HG02678 (cell line): ENCODE data around the gene OXGR1.
"Not testable (repeated sequence)": the region's sequence is repeated elsewhere in the genome, so short reads cannot be mapped to it uniquely, and the experiment has no call there.

Source experiments
- ATAC-seq: cut with Tn5 transposase; IDR thresholded peaks from one replicate; pipeline ENCODE4 v1.9.1; 2021; ENCODE audit warnings: mild to moderate bottlenecking, moderate library complexity; ENCODE audit not compliant: unreplicated experiment

Gene OXGR1

GRCh38 chr13:96994017-96994857 lies at the start of gene OXGR1:
Gene OXGR1 (minus strand): TSS chr13:96994476. CDS start chr13:96987759, 6,717 bp downstream.
- no peak for ATAC-seq

GRCh38 chr13:97043302-97043701 lies 49.0 kb upstream of the OXGR1 start:
- ATAC-seq = no peak

- ATAC-seq = no peak
These were observed 36.6 kb upstream of the OXGR1 start for GRCh38 chr13:97030705-97031452.

- ATAC-seq = peak; percentile 50
These were observed 34.4 kb upstream of the OXGR1 start for GRCh38 chr13:97028441-97029299.

GRCh38 chr13:97027162-97027554 lies 32.9 kb upstream of the OXGR1 start:
- no peak for ATAC-seq

GRCh38 chr13:97026531-97027161 lies 32.4 kb upstream of the OXGR1 start:
- ATAC-seq = no peak

GRCh38 chr13:97023812-97024211 lies 29.5 kb upstream of the OXGR1 start:
- not testable (repeated sequence) for ATAC-seq

GRCh38 chr13:97023117-97023516 lies 28.8 kb upstream of the OXGR1 start:
- ATAC-seq = no peak

- no peak for ATAC-seq
These were observed 27.0 kb upstream of the OXGR1 start for GRCh38 chr13:97021241-97021640.

- no peak for ATAC-seq
These were observed 26.5 kb upstream of the OXGR1 start for GRCh38 chr13:97020689-97021240.

- ATAC-seq = no peak
These were observed 25.9 kb upstream of the OXGR1 start for GRCh38 chr13:97020194-97020593.

GRCh38 chr13:97019236-97019635 lies 25.0 kb upstream of the OXGR1 start:
- ATAC-seq = no peak

GRCh38 chr13:97018029-97018819 lies 23.9 kb upstream of the OXGR1 start:
- ATAC-seq = peak; percentile 90

GRCh38 chr13:97017322-97017721 lies 23.0 kb upstream of the OXGR1 start:
- no peak for ATAC-seq

- no peak for ATAC-seq
These were observed 21.5 kb upstream of the OXGR1 start for GRCh38 chr13:97015661-97016350.

GRCh38 chr13:97012251-97013048 lies 18.2 kb upstream of the OXGR1 start:
- ATAC-seq = no peak

GRCh38 chr13:97011446-97012131 lies 17.3 kb upstream of the OXGR1 start:
- ATAC-seq = no peak

- no peak for ATAC-seq
These were observed 14.4 kb upstream of the OXGR1 start for GRCh38 chr13:97008643-97009042.
